K562 (cell line): ENCODE data around the gene KCNV2. TPM values are rescaled to one million over a fixed set of nuclear protein-coding genes. Genes with fewer than 3 reads are reported as not detected.

ENCODE experiments used
- ATAC-seq: fragments of 200-7000 bp; cut with Tn5 transposase; 3 replicates; pipeline ENCODE4 v1.9.1; 2020; ENCODE audit warnings: moderate library complexity
- BruUV-seq: library from RNA; stranded (reverse); fragments of 400-500 nt; replicated peaks from 2 replicates; lab custom pipeline; 2021; lab: Mats Ljungman, UMichigan
- CTCF ChIA-PET: fragments of 300-600 bp; formaldehyde crosslinking; extraction: SDS; loops from one replicate; lab custom pipeline; 2021; ENCODE audit warnings: low intra/inter-chr PET ratio; lab: Yijun Ruan, JAX
- POLR2A ChIA-PET: fragments of 300-600, 350-650 bp; sonication (Branson Sonifier 250); formaldehyde crosslinking; extraction: SDS; loops from one replicate; lab custom pipeline; 2021; ENCODE audit warnings: antibody characterized with exemption, inconsistent platforms; lab: Yijun Ruan, JAX
- DNase-seq, 4 experiments: peaks; one replicate each; pipeline versions ENCODE4 v3.0.0 to v3.0.0-alpha.2; 2011 to 2018; ENCODE audit warnings: low spot score in 3 of 4, mixed read lengths in 3 of 4; ENCODE audit errors: extremely low read depth in 1 of 4
- FAIRE-seq: peaks from 2 replicates; lab custom pipeline; 2011; peaks lifted over from hg19 to GRCh38; lab: Jason Lieb, UNC
- H2AFZ ChIP-seq: 2 replicates; pipeline ENCODE4 v1.6.0; 2011; ENCODE audit warnings: low read depth, low read length, control low read depth, inconsistent platforms
- H3K27ac ChIP-seq: fragments of 200-600 bp; 3 replicates; pipeline ENCODE4 v1.8.0; 2011; ENCODE audit warnings: low read depth, mild to moderate bottlenecking, control low read depth, inconsistent platforms, low read length, moderate library complexity, mixed read lengths; ENCODE audit errors: extremely low read depth
- H3K27me3 ChIP-seq, 2 experiments: fragments of 300-600 bp in 1 of 2; 2 replicates in 1 of 2; 3 replicates in 1 of 2; pipeline versions ENCODE4 v1.6.0 to v1.8.0; 2011; ENCODE audit warnings: inconsistent platforms in 2 of 2, low read length in 2 of 2, mild to moderate bottlenecking in 1 of 2, mixed read lengths in 1 of 2, moderate library complexity in 1 of 2; ENCODE audit not compliant: control insufficient read depth in 2 of 2, insufficient read depth in 2 of 2
- H3K36me3 ChIP-seq: fragments of 300-600 bp; 3 replicates; pipeline ENCODE4 v1.8.0; 2011; ENCODE audit warnings: mild to moderate bottlenecking, low read length, inconsistent platforms; ENCODE audit not compliant: control insufficient read depth, insufficient read depth
- H3K4me1 ChIP-seq, 2 experiments: fragments of 200-600 bp in 1 of 2; replicated peaks in 1 of 2; 2 replicates in 1 of 2; 3 replicates in 1 of 2; pipeline versions ENCODE4 v1.5.1 to v1.8.0; 2011; ENCODE audit warnings: inconsistent platforms in 2 of 2, low read length in 2 of 2, mild to moderate bottlenecking in 1 of 2, mixed read lengths in 1 of 2, moderate library complexity in 1 of 2; ENCODE audit not compliant: control insufficient read depth in 2 of 2, insufficient read depth in 2 of 2
- H3K4me2 ChIP-seq: 2 replicates; pipeline ENCODE4 v1.6.1; 2011; ENCODE audit warnings: low read length, control low read depth, inconsistent platforms, mixed read lengths; ENCODE audit not compliant: insufficient read depth
- H3K4me3 ChIP-seq: fragments of 200-600 bp; sonication (generic), shearing (Covaris generic); 2 replicates; pipeline ENCODE4 v1.5.1; 2016; ENCODE audit warnings: control low read depth, inconsistent platforms
- H3K79me2 ChIP-seq: fragments of 200-600 bp; 3 replicates; pipeline ENCODE4 v1.8.0; 2011; ENCODE audit warnings: low read length, inconsistent platforms; ENCODE audit not compliant: control insufficient read depth, insufficient read depth
- H3K9ac ChIP-seq, 2 experiments: 2 replicates each; pipeline versions ENCODE4 v1.6.0 to v1.6.1; 2011; ENCODE audit warnings: low read depth in 2 of 2, low read length in 2 of 2, control low read depth in 1 of 2, inconsistent platforms in 1 of 2, mild to moderate bottlenecking in 1 of 2, mixed read lengths in 1 of 2; ENCODE audit not compliant: insufficient read depth in 1 of 2
- H3K9me1 ChIP-seq: one replicate; pipeline ENCODE4 v1.6.0; 2011; ENCODE audit warnings: inconsistent platforms, mild to moderate bottlenecking, low read length, moderate library complexity; ENCODE audit not compliant: control insufficient read depth, insufficient read depth
- H3K9me3 ChIP-seq: replicated peaks from 2 replicates; pipeline ENCODE4 v1.5.1; 2011; ENCODE audit warnings: low read depth, low read length, inconsistent platforms; ENCODE audit not compliant: control insufficient read depth, insufficient read depth
- H4K20me1 ChIP-seq: replicated peaks from 2 replicates; pipeline ENCODE4 v1.6.1; 2011; ENCODE audit warnings: low read length, inconsistent platforms, mixed read lengths; ENCODE audit not compliant: control insufficient read depth, insufficient read depth
- FOS ChIP-seq: IDR thresholded peaks from 3 replicates; pipeline ENCODE4 v1.6.1; 2011; ENCODE audit not compliant: insufficient read length; ENCODE audit errors: extremely low read depth
- HLTF ChIP-seq: fragments of 450-650 bp; IDR thresholded peaks from 2 replicates; pipeline ENCODE4 v1.6.1; 2016
- MXI1 ChIP-seq: IDR thresholded peaks from 2 replicates; pipeline ENCODE4 v1.6.1; 2011; ENCODE audit warnings: low read depth, mild to moderate bottlenecking, improper control_type of control experiment, low read length
- NBN ChIP-seq: fragments of 450-650 bp; IDR thresholded peaks from 2 replicates; pipeline ENCODE4 v1.6.1; 2016; ENCODE audit warnings: low read depth, mild to moderate bottlenecking
- PHTF2 ChIP-seq: fragments of 250-450 bp; sonication (Bioruptor Pico); IDR thresholded peaks from 2 replicates; pipeline ENCODE4 v1.5.0; 2021; ENCODE audit warnings: mild to moderate bottlenecking
- RB1 ChIP-seq: fragments of 450-650 bp; IDR thresholded peaks from 2 replicates; pipeline ENCODE4 v1.6.1; 2017; ENCODE audit warnings: low read depth, mild to moderate bottlenecking
- STAG1 ChIP-seq: sonication (generic); formaldehyde crosslinking; IDR thresholded peaks from 2 replicates; pipeline ENCODE4 v1.5.0; 2020; ENCODE audit warnings: missing genetic modification reagents, borderline replicate concordance
- TAF1 ChIP-seq: IDR thresholded peaks from 2 replicates; pipeline ENCODE4 v1.6.1; 2011; ENCODE audit warnings: mild to moderate bottlenecking, low read length, moderate library complexity; ENCODE audit not compliant: insufficient read depth, control insufficient read depth, severe bottlenecking; ENCODE audit errors: extremely low read depth
- ZBTB40 ChIP-seq, 2 experiments: fragments of 450-650 bp in 1 of 2; sonication (generic) in 1 of 2; formaldehyde crosslinking in 1 of 2; IDR thresholded peaks; 2 replicates each; pipeline versions ENCODE4 v1.7.1 to v1.9.0; 2016 to 2022; ENCODE audit warnings: inconsistent platforms in 1 of 2, mild to moderate bottlenecking in 1 of 2, missing genetic modification reagents in 1 of 2
- ZEB2 ChIP-seq: fragments of 450-650 bp; IDR thresholded peaks from 2 replicates; pipeline ENCODE4 v1.6.1; 2016
- ZNF785 ChIP-seq: fragments of 250-450 bp; sonication (Bioruptor Pico); IDR thresholded peaks from 2 replicates; pipeline ENCODE4 v1.4.0; 2020; ENCODE audit warnings: mild to moderate bottlenecking
- WGBS: fragments of 100-300 bp; shearing (Covaris generic); methylation state at CpG from one replicate; pipeline ENCODE4 v1.1.6; 2016; ENCODE audit warnings: low coverage, mixed read lengths; ENCODE audit not compliant: insufficient coverage; ENCODE audit errors: missing lambda C conversion rate; 5-methylcytosine and 5-hydroxymethylcytosine counted together
- in situ Hi-C: fragments of 300-500 bp; cut with MboI; formaldehyde crosslinking; loops from 4 replicates; pipeline ENCODE4 v1.15.0; 2018; ENCODE audit warnings: inconsistent platforms, mixed read lengths
- intact Hi-C: fragments of 100-400 bp; cut with micrococcal nuclease; formaldehyde crosslinking; loops from 2 replicates; pipeline ENCODE4 v1.14.2; 2022
- polyA plus RNA-seq, 8 experiments: library from polyadenylated mRNA; depleted of rRNA in 4 of 8; stranded (reverse) in 5 of 8; unstranded in 3 of 8; fragments of >200 nt; fragmentation: Nextera tagmentation in 2 of 8; fragmentation: Illumina TruSeq in 1 of 8; extraction: Ambion mirVana in 2 of 8; extraction: Trizol in 1 of 8; gene quantifications; 2 replicates each; pipeline versions ENCODE4 v1.2.1 to v1.2.3, GENCODE V29; 2011 to 2014; ENCODE audit warnings: inconsistent platforms in 1 of 8, missing spikeins in 1 of 8
- total RNA-seq, 7 experiments: library from RNA; depleted of rRNA in 6 of 7; stranded (reverse); fragments of >200 nt in 6 of 7; fragmentation: Illumina TruSeq in 2 of 7; extraction: Trizol in 2 of 7; gene quantifications; 2 replicates each; pipeline versions ENCODE4 v1.2.1 to v1.2.3, GENCODE V29; 2011 to 2021; ENCODE audit warnings: low replicate concordance in 1 of 7

KCNV2 gene
- total and polyA plus RNA-seq, 9 of the 15 experiments (the other 6 are each of a cell fraction or from before 2014, with no cell fraction given): 0.03 TPM; not detected in 8

- POLR2A ChIA-PET: no interaction called here
- BruUV-seq: no TSS peak
- no peak for FAIRE-seq
These were observed 7.6 kb upstream of the KCNV2 start for GRCh38 chr9:2709645-2710101.

GRCh38 chr9:2711716-2712115 is 5.6 kb upstream of the KCNV2 start:
- H3K79me2 ChIP-seq: no peaks in the 10 kb centered on the region
- ATAC-seq: no peak
- H3K9me3 ChIP-seq: no peaks in the 10 kb centered on the region
- FAIRE-seq: no peak
- H3K9ac ChIP-seq: no peak overlapping the region
- no peaks in the 10 kb centered on the region for H4K20me1 ChIP-seq
- no peaks in the 10 kb centered on the region for H3K27me3 ChIP-seq
- no peak overlapping the region for H3K4me2 ChIP-seq
- H3K9me1 ChIP-seq: no peaks in the 10 kb centered on the region
- no peak overlapping the region for H3K27ac ChIP-seq
- ChIA-PET POLR2A (no interaction called here), CTCF (no interaction called here)
- no peaks in the 10 kb centered on the region for H3K36me3 ChIP-seq
- no peaks in the 10 kb centered on the region for H3K4me1 ChIP-seq
- 87% methylated on average over 3 of the region's 6 CpGs for WGBS
- intact Hi-C loops: no loop called here
- H3K4me3 ChIP-seq: no peak overlapping the region
- in situ Hi-C loops: no loop called here
- H2AFZ ChIP-seq: no peak overlapping the region
- no TSS peak for BruUV-seq
- no peak for DNase-seq
- no peak for TF ChIP-seq ZBTB40 (IDR thresholded peaks at IDR 0.05)
- TF ChIP-seq ZBTB40 (CRISPR knock-in tag; IDR thresholded peaks at IDR 0.05): no peak
- no peak for TF ChIP-seq MXI1
- no peak for TF ChIP-seq STAG1 (CRISPR knock-in tag)
- TF ChIP-seq HLTF: no peak
- no peak for TF ChIP-seq RB1
- no peak for TF ChIP-seq PHTF2 (CRISPR knock-in tag)

More at GRCh38 chr9:2709645-2710101, 7.6 kb upstream of the KCNV2 start:
- CTCF ChIA-PET: no interaction called here
- no peaks in the 10 kb centered on the region for H3K27me3 ChIP-seq
- no peak overlapping the region for H3K27ac ChIP-seq
- intact Hi-C loops (no loop called here), in situ Hi-C loops (no loop called here)
- WGBS: 30% methylated on average over 2 of the region's 2 CpGs
- H3K9ac ChIP-seq: no peak overlapping the region
- H2AFZ ChIP-seq: no peak overlapping the region
- H3K4me2 ChIP-seq: no peak overlapping the region
- no peaks in the 10 kb centered on the region for H3K9me1 ChIP-seq
- H3K36me3 ChIP-seq: no peaks in the 10 kb centered on the region
- ATAC-seq (no peak), DNase-seq (no peak)
- no peaks in the 10 kb centered on the region for H3K9me3 ChIP-seq
- no peaks in the 10 kb centered on the region for H3K4me1 ChIP-seq
- no peaks in the 10 kb centered on the region for H4K20me1 ChIP-seq
- H3K4me3 ChIP-seq: no peak overlapping the region
- TF ChIP-seq NBN (no peak), ZNF785 (no peak), FOS (no peak), TAF1 (no peak), ZEB2 (no peak)
- TF ChIP-seq, all 486 proteins: peak for 0
- H3K79me2 ChIP-seq: no peaks in the 10 kb centered on the region
